HEK293 (cell line): ENCODE results near the gene PRKCE.

Experiments used
- PRDM1 ChIP-seq: fragments of 450-650 bp; formaldehyde crosslinking; IDR thresholded peaks from 2 replicates; pipeline ENCODE4; 2016; ENCODE audit warnings: missing biosample characterization, missing genetic modification characterization
- ZEB2 ChIP-seq: fragments of 450-650 bp; formaldehyde crosslinking; IDR thresholded peaks from 2 replicates; pipeline ENCODE4 v1.5.1; 2016; ENCODE audit warnings: missing biosample characterization, missing genetic modification characterization
- ZNF133 ChIP-seq: fragments of 450-650 bp; formaldehyde crosslinking; IDR thresholded peaks from 2 replicates; pipeline ENCODE4 v1.5.1; 2016; ENCODE audit warnings: missing biosample characterization, missing genetic modification characterization
- ZNF274 ChIP-seq, 2 experiments: fragments of 200-500 bp in 1 of 2; fragments of 450-650 bp in 1 of 2; sonication (Bioruptor generic) in 1 of 2; formaldehyde crosslinking in 1 of 2; IDR thresholded peaks; 2 replicates each; pipeline versions ENCODE4 v1.5.1 to v1.6.1; 2014 to 2016; ENCODE audit warnings: borderline replicate concordance in 1 of 2, inconsistent platforms in 1 of 2, low read length in 1 of 2, missing biosample characterization in 1 of 2, missing genetic modification characterization in 1 of 2
- ZNF555 ChIP-seq: fragments of 450-650 bp; formaldehyde crosslinking; conservative IDR thresholded peaks from 2 replicates; pipeline ENCODE4 v1.5.1; 2017; ENCODE audit warnings: missing biosample characterization, mild to moderate bottlenecking, missing genetic modification characterization, inconsistent platforms
- ZNF791 ChIP-seq: fragments of 450-650 bp; formaldehyde crosslinking; IDR thresholded peaks from 2 replicates; pipeline ENCODE4 v1.5.1; 2016; ENCODE audit warnings: missing biosample characterization, missing genetic modification characterization
- TF ChIP-seq, protein P1 (sequence below): fragments of 450-650 bp; formaldehyde crosslinking; IDR thresholded peaks from 2 replicates; pipeline ENCODE4 v1.5.1; 2016; ENCODE audit warnings: missing biosample characterization, missing genetic modification characterization
- TF ChIP-seq, protein P2 (sequence below): fragments of 450-650 bp; formaldehyde crosslinking; IDR thresholded peaks from 2 replicates; pipeline ENCODE4 v1.5.1; 2017; ENCODE audit warnings: missing biosample characterization, missing genetic modification characterization

DNA sequence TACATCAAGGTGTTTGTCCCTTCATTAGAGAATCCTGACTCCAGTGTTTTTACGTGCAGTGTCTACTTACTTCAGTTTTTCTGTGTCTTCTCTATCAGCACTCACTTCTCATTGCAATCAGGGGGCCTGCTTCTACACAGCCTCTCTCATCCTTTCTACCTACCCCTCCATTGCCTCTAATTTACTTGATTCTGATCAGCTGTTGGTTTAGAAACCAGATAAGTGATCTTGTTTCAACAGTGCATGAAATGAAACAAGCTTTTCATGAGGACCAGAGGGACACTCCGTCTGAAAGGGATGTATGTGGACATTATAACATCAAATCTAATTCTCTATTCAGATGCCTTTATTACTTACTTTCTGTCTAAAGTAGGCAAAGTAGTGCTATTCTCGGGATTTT is 136.9 kb downstream of the PRKCE start:
- TF ChIP-seq PRDM1 (tag by site-specific recombination) (no peak), ZNF274 (IDR thresholded peaks at IDR 0.05; ENCODE audit: low read length) (no peak), ZNF274 (tag by site-specific recombination; IDR thresholded peaks at IDR 0.05; ENCODE audit: borderline replicate concordance) (no peak), ZNF555 (tag by site-specific recombination) (no peak), ZNF133 (tag by site-specific recombination) (no peak), ZNF791 (tag by site-specific recombination) (no peak), ZEB2 (tag by site-specific recombination) (no peak)
- TF ChIP-seq, protein P1, sequence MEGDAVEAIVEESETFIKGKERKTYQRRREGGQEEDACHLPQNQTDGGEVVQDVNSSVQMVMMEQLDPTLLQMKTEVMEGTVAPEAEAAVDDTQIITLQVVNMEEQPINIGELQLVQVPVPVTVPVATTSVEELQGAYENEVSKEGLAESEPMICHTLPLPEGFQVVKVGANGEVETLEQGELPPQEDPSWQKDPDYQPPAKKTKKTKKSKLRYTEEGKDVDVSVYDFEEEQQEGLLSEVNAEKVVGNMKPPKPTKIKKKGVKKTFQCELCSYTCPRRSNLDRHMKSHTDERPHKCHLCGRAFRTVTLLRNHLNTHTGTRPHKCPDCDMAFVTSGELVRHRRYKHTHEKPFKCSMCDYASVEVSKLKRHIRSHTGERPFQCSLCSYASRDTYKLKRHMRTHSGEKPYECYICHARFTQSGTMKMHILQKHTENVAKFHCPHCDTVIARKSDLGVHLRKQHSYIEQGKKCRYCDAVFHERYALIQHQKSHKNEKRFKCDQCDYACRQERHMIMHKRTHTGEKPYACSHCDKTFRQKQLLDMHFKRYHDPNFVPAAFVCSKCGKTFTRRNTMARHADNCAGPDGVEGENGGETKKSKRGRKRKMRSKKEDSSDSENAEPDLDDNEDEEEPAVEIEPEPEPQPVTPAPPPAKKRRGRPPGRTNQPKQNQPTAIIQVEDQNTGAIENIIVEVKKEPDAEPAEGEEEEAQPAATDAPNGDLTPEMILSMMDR (tag by site-specific recombination), result no peak
- TF ChIP-seq, protein P2, sequence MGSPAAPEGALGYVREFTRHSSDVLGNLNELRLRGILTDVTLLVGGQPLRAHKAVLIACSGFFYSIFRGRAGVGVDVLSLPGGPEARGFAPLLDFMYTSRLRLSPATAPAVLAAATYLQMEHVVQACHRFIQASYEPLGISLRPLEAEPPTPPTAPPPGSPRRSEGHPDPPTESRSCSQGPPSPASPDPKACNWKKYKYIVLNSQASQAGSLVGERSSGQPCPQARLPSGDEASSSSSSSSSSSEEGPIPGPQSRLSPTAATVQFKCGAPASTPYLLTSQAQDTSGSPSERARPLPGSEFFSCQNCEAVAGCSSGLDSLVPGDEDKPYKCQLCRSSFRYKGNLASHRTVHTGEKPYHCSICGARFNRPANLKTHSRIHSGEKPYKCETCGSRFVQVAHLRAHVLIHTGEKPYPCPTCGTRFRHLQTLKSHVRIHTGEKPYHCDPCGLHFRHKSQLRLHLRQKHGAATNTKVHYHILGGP (tag by site-specific recombination), result no peak
